Lung (tissue), 12 donors: ENCODE data around the gene MRPS30. TPM values are rescaled to one million over a fixed set of nuclear protein-coding genes. Genes with fewer than 3 reads are reported as not detected.
A peak's percentile ranks its signal among the peaks of the same experiment; 100 is the strongest.

Experiments
- ATAC-seq: fragments of 200-7000 bp; cut with Tn5 transposase; one replicate; pipeline ENCODE4 v1.9.1; 2020; ENCODE audit warnings: moderate number of reproducible peaks; ENCODE audit not compliant: insufficient read depth, low FRiP score
- DNase-seq, 3 donors: peaks; one replicate each; pipeline ENCODE4 v3.0.0-alpha.2; 2013 to 2017
- H3K27ac ChIP-seq, 2 donors: one replicate each; pipeline ENCODE4 v1.5.1; 2013; ENCODE audit warnings: mild to moderate bottlenecking in 2 of 2, moderate library complexity in 2 of 2, control low read depth in 1 of 2, inconsistent platforms in 1 of 2, low read depth in 1 of 2, low read length in 1 of 2
- H3K27me3 ChIP-seq, 3 donors: one replicate each; pipeline ENCODE4 v1.5.1; 2013; ENCODE audit warnings: low read length in 2 of 3; ENCODE audit not compliant: control insufficient read depth in 3 of 3, insufficient read depth in 3 of 3
- H3K36me3 ChIP-seq, 4 donors: one replicate each; pipeline ENCODE4 v1.5.1; 2013; ENCODE audit warnings: low read length in 4 of 4, mild to moderate bottlenecking in 1 of 4, moderate library complexity in 1 of 4; ENCODE audit not compliant: control insufficient read depth in 4 of 4, insufficient read depth in 4 of 4
- H3K4me1 ChIP-seq, 5 donors: one replicate each; pipeline ENCODE4 v1.5.1; 2013; ENCODE audit warnings: low read length in 5 of 5, mild to moderate bottlenecking in 2 of 5, moderate library complexity in 1 of 5; ENCODE audit not compliant: control insufficient read depth in 5 of 5, insufficient read depth in 5 of 5
- H3K4me3 ChIP-seq: one replicate; pipeline ENCODE4 v1.5.1; 2013; ENCODE audit warnings: mild to moderate bottlenecking, control low read depth, moderate library complexity
- H3K9ac ChIP-seq, 2 donors: one replicate each; pipeline ENCODE4 v1.5.1; 2013; ENCODE audit warnings: low read length in 2 of 2, control low read depth in 1 of 2; ENCODE audit not compliant: insufficient read depth in 1 of 2
- H3K9me3 ChIP-seq, 4 donors: one replicate each; pipeline ENCODE4 v1.5.1; 2013; ENCODE audit warnings: low read length in 3 of 4, mild to moderate bottlenecking in 1 of 4, moderate library complexity in 1 of 4; ENCODE audit not compliant: control insufficient read depth in 4 of 4, insufficient read depth in 3 of 4
- CTCF ChIP-seq: IDR thresholded peaks from 2 replicates; pipeline ENCODE4 v1.5.1; 2012; ENCODE audit warnings: mild to moderate bottlenecking; ENCODE audit errors: control extremely low read depth, extremely low read depth
- WGBS, 2 donors: extraction: QIAGEN DNeasy Blood & Tissue Kit; methylation state at CpG; one replicate each; pipeline ENCODE4 v1.1.7; 2013; 5-methylcytosine and 5-hydroxymethylcytosine counted together
- polyA plus RNA-seq, 2 donors: library from polyadenylated mRNA; stranded (reverse); fragments of 200-250 nt; gene quantifications; one replicate each; pipeline ENCODE4 v1.2.1, GENCODE V29; 2013
- total RNA-seq, 2 donors: library from RNA; depleted of rRNA in 1 of 2; stranded (reverse); fragments of >200 nt in 1 of 2; gene quantifications; one replicate each; pipeline ENCODE4 v1.2.1, GENCODE V29; 2014 to 2021
- donor health status: control.
- donor health status: control.
- donor health status: Bipolar disorder and iron deficiency.
- donor health status: healthy.
- donor health status: DM: yes; HTN: yes; CAD: no.

The MRPS30 gene
- total and polyA plus RNA-seq, 4 donors, result 20.3 to 92.9 (median 26.7) TPM

DNA sequence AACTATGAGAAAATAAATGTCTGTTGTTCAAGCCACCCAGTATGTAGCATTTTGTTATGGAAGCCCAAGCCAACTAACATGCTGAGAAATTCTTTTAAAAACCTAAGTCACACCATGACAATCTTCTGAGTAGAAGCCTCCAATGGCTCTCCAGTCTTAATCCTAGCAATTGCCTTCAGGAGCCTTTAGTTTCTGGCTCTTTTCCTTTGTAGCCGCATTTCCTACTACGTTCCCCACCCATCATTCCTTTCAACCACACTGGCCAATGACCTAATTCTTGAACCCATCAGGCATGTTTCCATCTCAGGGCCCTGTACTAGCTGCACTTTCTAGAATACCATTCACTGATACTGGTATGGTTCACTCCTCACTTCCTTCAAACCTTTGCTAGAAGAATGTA is 2.1 kb upstream of the MRPS30 start:
- Histone ChIP-seq H3K27ac (no peak overlapping the region), H3K9ac (no peak overlapping the region), H3K36me3 (no peaks in the 10 kb centered on the region), H3K9me3 (no peaks in the 10 kb centered on the region), H3K4me1 (peaks cover 0 to 16% (median 0%) of the 10 kb centered on the region in 5 donors), H3K27me3 (no peaks in the 10 kb centered on the region), H3K4me3 (no peak overlapping the region)
- TF ChIP-seq CTCF, result no peak
- DNase-seq (no peak), ATAC-seq (no peak)
- WGBS, 2 donors, result 96 to 98% methylated on average over 2 of the region's 2 CpGs

DNA sequence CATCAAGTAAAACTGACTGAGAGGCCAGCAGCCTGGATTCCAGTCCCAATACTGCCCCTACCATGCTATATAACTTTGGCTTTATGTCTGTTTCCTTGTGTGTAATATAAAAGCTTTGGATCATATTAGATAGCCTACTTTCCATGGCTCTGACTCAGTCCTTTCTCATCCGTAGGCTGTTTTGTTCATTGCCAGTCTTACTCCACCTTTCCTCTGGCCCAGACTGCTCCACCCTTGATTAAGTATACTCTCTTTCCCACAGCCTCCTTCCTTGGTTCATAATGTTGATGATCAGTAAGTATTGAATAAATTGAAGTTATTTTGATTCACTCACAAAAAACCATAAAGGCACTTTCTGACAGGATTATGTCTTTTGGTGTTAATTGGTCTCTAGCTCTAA is 1.5 kb upstream of the MRPS30 start:
- H3K9ac ChIP-seq, result no peak overlapping the region
- peaks cover 0 to 16% (median 0%) of the 10 kb centered on the region in 5 donors for H3K4me1 ChIP-seq
- no peak for ATAC-seq
- no peak overlapping the region for H3K4me3 ChIP-seq
- H3K27ac ChIP-seq, result no peak overlapping the region
- TF ChIP-seq CTCF, result no peak
- H3K9me3 ChIP-seq, result no peaks in the 10 kb centered on the region
- no peaks in the 10 kb centered on the region for H3K27me3 ChIP-seq
- WGBS, 2 donors, result 74 to 93% methylated on average over 1 of the region's 1 CpG
- peaks cover 0 to 2% (median 0%) of the 10 kb centered on the region in 4 donors for H3K36me3 ChIP-seq
- DNase-seq, result no peak

GRCh38 chr5:44809215-44809955 is 638 bp downstream of the MRPS30 start:
- Histone ChIP-seq H3K27ac (peak overlapping the region; percentile 94 to 98), H3K36me3 (peaks cover 1 to 10% (median 6%) of the 10 kb centered on the region in 4 donors), H3K4me1 (peaks cover 0 to 18% (median 0%) of the 10 kb centered on the region in 5 donors), H3K4me3 (peak overlapping the region; percentile 100), H3K9ac (peak overlapping the region; percentile 82 to 86), H3K9me3 (no peaks in the 10 kb centered on the region), H3K27me3 (no peaks in the 10 kb centered on the region)
- no peak for TF ChIP-seq CTCF
- ATAC-seq, result peak; percentile 58
- WGBS, 2 donors, result 1% methylated on average over 45 of the region's 45 CpGs
- DNase-seq, result peak; percentile 63 to 78 (median 73)
